Esophagus squamous epithelium (tissue), 5 donors: ENCODE measurements around the gene SMARCD1. TPM values are rescaled to one million over a fixed set of nuclear protein-coding genes. Genes with fewer than 3 reads are reported as not detected.

Source experiments
- DNase-seq: peaks from one replicate; lab custom pipeline; 2025; lab: John Stamatoyannopoulos, UW
- H3K27ac ChIP-seq, 4 donors: fragments of 200-600 bp; sonication (generic); one replicate each; pipeline ENCODE4 v1.5.1; 2016 to 2019; ENCODE audit warnings: mild to moderate bottlenecking in 1 of 4
- H3K27me3 ChIP-seq, 4 donors: fragments of 200-600 bp; sonication (generic); 1 replicate in 3 of 4; 2 replicates in 1 of 4; pipeline versions ENCODE4 v1.5.1 to v1.6.0; 2017 to 2021; ENCODE audit warnings: antibody characterized with exemption in 1 of 4
- H3K36me3 ChIP-seq, 3 donors: fragments of 200-600 bp; sonication (generic); one replicate each; pipeline ENCODE4 v1.5.1; 2016 to 2019
- H3K4me1 ChIP-seq, 3 donors: fragments of 200-600 bp; sonication (generic); one replicate each; pipeline ENCODE4 v1.5.1; 2017 to 2019
- H3K4me3 ChIP-seq, 4 donors: fragments of 200-600 bp; sonication (generic); 1 replicate in 3 of 4; 2 replicates in 1 of 4; pipeline ENCODE4 v1.5.1; 2016 to 2019; ENCODE audit warnings: mild to moderate bottlenecking in 2 of 4, moderate library complexity in 1 of 4
- H3K9me3 ChIP-seq, 3 donors: fragments of 200-600 bp; sonication (generic); one replicate each; pipeline ENCODE4 v1.5.1; 2016 to 2019
- POLR2A ChIP-seq, 4 donors: fragments of 450-650 bp; IDR thresholded peaks; one replicate each; pipeline ENCODE4 v1.6.1; 2017; ENCODE audit warnings: antibody characterized with exemption in 4 of 4, mild to moderate bottlenecking in 4 of 4, moderate library complexity in 3 of 4
- WGBS, 2 donors: methylation state at CpG; one replicate each; pipeline ENCODE4 v1.1.5; 2018; 5-methylcytosine and 5-hydroxymethylcytosine counted together
- intact Hi-C: fragments of 100-400 bp; cut with DNase I; formaldehyde crosslinking; loops from one replicate; pipeline ENCODE4 v1.15.0; 2022
- total RNA-seq, 4 donors: library from RNA; depleted of rRNA; stranded (reverse); fragments of >200 nt; gene quantifications; one replicate each; pipeline ENCODE4 v1.1.0, GENCODE V29; 2016
- TF ChIP-seq, protein P1 (sequence below), 6 experiments: fragments of 450-650 bp in 4 of 6; fragments of 200-600 bp in 2 of 6; sonication (generic) in 2 of 6; IDR thresholded peaks; one replicate each; pipeline ENCODE4 v1.5.1; 2016 to 2019; ENCODE audit warnings: antibody characterized with exemption in 6 of 6, mild to moderate bottlenecking in 4 of 6, moderate library complexity in 4 of 6
- donor health status: DM: yes; HTN: yes; CAD: no.

The SMARCD1 gene
- total RNA-seq, 4 donors from 2014 or later, result 34.5 to 67.8 (median 46.5) TPM

DNA sequence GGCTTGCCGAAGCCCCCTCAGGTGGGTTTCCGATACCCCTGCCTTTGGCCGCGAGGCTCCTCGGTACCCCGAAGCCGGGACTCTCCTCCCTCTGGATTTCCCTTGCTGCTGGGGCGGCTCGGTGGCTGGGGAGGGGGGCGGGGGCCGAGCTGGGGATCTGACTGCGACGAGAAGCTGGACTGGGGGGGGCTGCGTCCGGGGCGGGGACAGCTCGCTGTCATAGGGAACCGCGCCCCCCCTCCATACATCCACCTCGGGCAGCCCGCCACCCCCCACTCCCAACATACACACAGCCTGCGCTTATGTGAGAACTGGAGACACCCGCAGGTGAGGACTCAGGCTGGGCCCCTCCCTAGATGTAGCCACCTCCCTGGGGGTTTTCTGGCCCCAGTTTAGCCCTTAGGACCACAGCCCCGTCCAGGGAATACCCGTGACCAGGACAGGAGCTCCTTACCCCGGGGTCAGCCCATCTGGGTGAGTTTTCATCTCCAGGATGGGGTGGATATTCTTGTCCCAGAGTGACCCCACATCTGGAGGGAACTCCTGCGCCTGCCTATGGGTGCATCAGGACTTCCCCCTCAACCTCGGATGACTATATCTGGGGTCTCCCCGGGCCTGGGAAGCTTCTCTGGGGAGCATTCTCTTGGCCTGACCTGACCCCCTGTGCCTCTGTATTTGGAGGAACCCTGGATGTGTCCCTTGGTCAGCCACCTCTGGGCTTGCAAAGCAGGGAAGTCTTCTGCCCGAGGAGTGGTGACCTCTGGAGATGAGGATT, 27.1 kb upstream of the SMARCD1 start:
- peaks cover 18 to 40% (median 21%) of the 10 kb centered on the region in 3 donors for H3K4me1 ChIP-seq
- WGBS, 2 donors, result no CpG with 5 or more reads among the region's 30 CpGs
- H3K27me3 ChIP-seq, result peaks cover 0 to 52% (median 0%) of the 10 kb centered on the region in 4 donors
- TF ChIP-seq POLR2A (IDR thresholded peaks at IDR 0.05), result no peak
- TF ChIP-seq, protein P1, sequence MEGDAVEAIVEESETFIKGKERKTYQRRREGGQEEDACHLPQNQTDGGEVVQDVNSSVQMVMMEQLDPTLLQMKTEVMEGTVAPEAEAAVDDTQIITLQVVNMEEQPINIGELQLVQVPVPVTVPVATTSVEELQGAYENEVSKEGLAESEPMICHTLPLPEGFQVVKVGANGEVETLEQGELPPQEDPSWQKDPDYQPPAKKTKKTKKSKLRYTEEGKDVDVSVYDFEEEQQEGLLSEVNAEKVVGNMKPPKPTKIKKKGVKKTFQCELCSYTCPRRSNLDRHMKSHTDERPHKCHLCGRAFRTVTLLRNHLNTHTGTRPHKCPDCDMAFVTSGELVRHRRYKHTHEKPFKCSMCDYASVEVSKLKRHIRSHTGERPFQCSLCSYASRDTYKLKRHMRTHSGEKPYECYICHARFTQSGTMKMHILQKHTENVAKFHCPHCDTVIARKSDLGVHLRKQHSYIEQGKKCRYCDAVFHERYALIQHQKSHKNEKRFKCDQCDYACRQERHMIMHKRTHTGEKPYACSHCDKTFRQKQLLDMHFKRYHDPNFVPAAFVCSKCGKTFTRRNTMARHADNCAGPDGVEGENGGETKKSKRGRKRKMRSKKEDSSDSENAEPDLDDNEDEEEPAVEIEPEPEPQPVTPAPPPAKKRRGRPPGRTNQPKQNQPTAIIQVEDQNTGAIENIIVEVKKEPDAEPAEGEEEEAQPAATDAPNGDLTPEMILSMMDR (IDR thresholded peaks at IDR 0.05), result no peak
- intact Hi-C loops, result loop anchor here (5.0 to 10.0 kb wide), 2 partner anchors 91 to 193 kb away; no protein-coding TSS in a partner anchor
- H3K9me3 ChIP-seq, result no peaks in the 10 kb centered on the region
- peak overlapping the region; percentile 55 to 75 (median 63) for H3K4me3 ChIP-seq
- H3K36me3 ChIP-seq, result no peaks in the 10 kb centered on the region
- DNase-seq, result no peak
- peak overlapping the region in 3 of 4 donors; percentile 29 to 71 (median 54) for H3K27ac ChIP-seq

DNA sequence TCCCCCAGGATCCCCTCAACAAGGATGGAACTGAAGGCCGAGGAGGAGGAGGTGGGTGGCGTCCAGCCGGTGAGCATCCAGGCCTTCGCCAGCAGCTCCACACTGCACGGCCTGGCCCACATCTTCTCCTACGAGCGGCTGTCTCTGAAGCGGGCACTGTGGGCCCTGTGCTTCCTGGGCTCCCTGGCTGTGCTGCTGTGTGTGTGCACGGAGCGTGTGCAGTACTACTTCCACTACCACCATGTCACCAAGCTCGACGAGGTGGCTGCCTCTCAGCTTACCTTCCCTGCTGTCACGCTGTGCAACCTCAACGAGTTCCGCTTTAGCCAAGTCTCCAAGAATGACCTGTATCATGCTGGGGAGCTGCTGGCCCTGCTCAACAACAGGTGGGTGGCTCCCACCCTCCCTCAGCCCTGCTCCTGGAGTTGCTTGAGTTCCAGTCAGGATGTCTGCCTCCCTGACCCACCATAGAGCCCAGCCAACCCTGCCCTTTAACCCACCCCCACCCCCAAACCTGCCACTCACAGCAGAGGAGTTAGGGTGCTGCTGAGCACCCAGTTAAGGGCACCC, 26.3 kb upstream of the SMARCD1 start:
- TF ChIP-seq POLR2A (IDR thresholded peaks at IDR 0.05), result no peak
- TF ChIP-seq, protein P1 (IDR thresholded peaks at IDR 0.05), result no peak
- no peak for DNase-seq
- no peak overlapping the region for H3K27ac ChIP-seq
- H3K4me3 ChIP-seq, result no peak overlapping the region
- H3K9me3 ChIP-seq, result no peaks in the 10 kb centered on the region
- peaks cover 18 to 40% (median 21%) of the 10 kb centered on the region in 3 donors for H3K4me1 ChIP-seq
- intact Hi-C loops, result loop anchor here (5.0 to 10.0 kb wide), 2 partner anchors 92 to 194 kb away; no protein-coding TSS in a partner anchor
- 72 to 90% methylated on average over 15 of the region's 15 CpGs for WGBS, 2 donors
- H3K27me3 ChIP-seq, result peaks cover 0 to 47% (median 0%) of the 10 kb centered on the region in 4 donors
- no peaks in the 10 kb centered on the region for H3K36me3 ChIP-seq

GRCh38 chr12:50059440-50060119, 25.6 kb upstream of the SMARCD1 start:
- TF ChIP-seq, protein P1 (IDR thresholded peaks at IDR 0.05), result no peak
- no peak for TF ChIP-seq POLR2A (IDR thresholded peaks at IDR 0.05)
- intact Hi-C loops, result loop anchor here (5.0 to 10.0 kb wide), 3 partner anchors 92 to 282 kb away; no protein-coding TSS in a partner anchor
- no peak for DNase-seq
- H3K4me3 ChIP-seq, result no peak overlapping the region
- no peaks in the 10 kb centered on the region for H3K36me3 ChIP-seq
- 64 to 75% methylated on average over 10 to 12 of the region's 12 CpGs for WGBS, 2 donors
- peaks cover 0 to 47% (median 0%) of the 10 kb centered on the region in 4 donors for H3K27me3 ChIP-seq
- H3K27ac ChIP-seq, result no peak overlapping the region
- no peaks in the 10 kb centered on the region for H3K9me3 ChIP-seq
- H3K4me1 ChIP-seq, result peaks cover 18 to 40% (median 21%) of the 10 kb centered on the region in 3 donors

DNA sequence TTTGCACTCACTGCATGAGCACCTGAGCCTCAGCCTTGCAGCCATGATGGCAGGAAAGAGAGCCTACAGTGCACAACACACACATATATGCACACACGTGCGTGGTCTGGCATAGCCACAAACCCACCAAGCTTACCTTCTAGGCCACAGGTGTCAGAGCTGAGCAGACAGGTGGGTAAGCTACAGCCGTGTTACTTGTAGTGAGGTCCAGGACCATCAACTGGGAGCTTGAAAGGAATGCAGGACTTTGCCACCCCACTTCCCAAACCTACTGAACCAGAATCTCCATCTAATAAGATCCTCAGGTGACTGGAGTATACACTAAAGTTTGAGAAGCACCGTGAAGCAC, 25.0 kb upstream of the SMARCD1 start:
- H3K9me3 ChIP-seq, result no peaks in the 10 kb centered on the region
- H3K4me1 ChIP-seq, result peaks cover 18 to 40% (median 21%) of the 10 kb centered on the region in 3 donors
- intact Hi-C loops, result loop anchor here (5.0 kb wide), 1 partner anchor 283 kb away; no protein-coding TSS in a partner anchor
- H3K27me3 ChIP-seq, result peaks cover 0 to 43% (median 0%) of the 10 kb centered on the region in 4 donors
- 53 to 60% methylated on average over 2 to 3 of the region's 4 CpGs for WGBS, 2 donors
- H3K4me3 ChIP-seq, result no peak overlapping the region
- no peak overlapping the region for H3K27ac ChIP-seq
- TF ChIP-seq, protein P1 (IDR thresholded peaks at IDR 0.05), result no peak
- TF ChIP-seq POLR2A (IDR thresholded peaks at IDR 0.05), result no peak
- H3K36me3 ChIP-seq, result no peaks in the 10 kb centered on the region
- no peak for DNase-seq
